NCI-H345 (cell line): ENCODE results near the gene ULK3.

Experiments
- DNase-seq: peaks from one replicate; lab custom pipeline; 2025; lab: John Stamatoyannopoulos, UW

Gene ULK3

GRCh38 chr15:74840851-74841775, 1.8 kb downstream of the ULK3 start:
- DNase-seq = no peak

- no peak for DNase-seq
Observed at GRCh38 chr15:74839526-74840395, 3.2 kb downstream of the ULK3 start.

- DNase-seq = no peak
Observed at GRCh38 chr15:74838746-74839525, 4.0 kb downstream of the ULK3 start.

GRCh38 chr15:74838137-74838516, 4.8 kb downstream of the ULK3 start:
- DNase-seq = no peak

- no peak for DNase-seq
Observed at GRCh38 chr15:74837482-74838136, 5.3 kb downstream of the ULK3 start.

GRCh38 chr15:74836846-74837245, 6.1 kb downstream of the ULK3 start:
- no peak for DNase-seq

- peak; percentile 9 for DNase-seq
Observed at GRCh38 chr15:74835312-74835823, 7.6 kb downstream of the ULK3 start.

- DNase-seq = no peak
Observed at GRCh38 chr15:74833376-74834107, 9.4 kb downstream of the ULK3 start.

GRCh38 chr15:74832826-74833225, 10.1 kb downstream of the ULK3 start:
- no peak for DNase-seq

- DNase-seq = no peak
Observed at GRCh38 chr15:74831813-74832495, 11.0 kb downstream of the ULK3 start.

- no peak for DNase-seq
Observed at GRCh38 chr15:74830868-74831267, 12.1 kb downstream of the ULK3 start.

- no peak for DNase-seq
Observed at GRCh38 chr15:74829991-74830390, 13.0 kb downstream of the ULK3 start.

GRCh38 chr15:74829486-74829885, 13.5 kb downstream of the ULK3 start:
- no peak for DNase-seq

- DNase-seq = peak; percentile 10
Observed at GRCh38 chr15:74828835-74829234, 14.1 kb downstream of the ULK3 start.

- no peak for DNase-seq
Observed at GRCh38 chr15:74827614-74828013, 15.3 kb downstream of the ULK3 start.

- DNase-seq = no peak
Observed at GRCh38 chr15:74826921-74827320, 16.0 kb downstream of the ULK3 start.

- no peak for DNase-seq
Observed at GRCh38 chr15:74826364-74826819, 16.6 kb downstream of the ULK3 start, which contains the start of gene CPLX3. Gene CPLX3, plus strand, starts transcription at chr15:74826627. Its CDS starts 77 bp downstream, at chr15:74826704.

- no peak for DNase-seq
Observed at GRCh38 chr15:74825866-74826265, 17.1 kb downstream of the ULK3 start.

GRCh38 chr15:74824976-74825375, 18.0 kb downstream of the ULK3 start:
- DNase-seq = no peak

- no peak for DNase-seq
Observed at GRCh38 chr15:74823324-74823723, 19.6 kb downstream of the ULK3 start.
